Measurements from ENCODE around the gene WASF2. TPM values are rescaled to one million over a fixed set of nuclear protein-coding genes. Genes with fewer than 3 reads are reported as not detected.
A peak's percentile ranks its signal among the peaks of the same experiment; 100 is the strongest.

The WASF2 gene
- total and polyA plus RNA-seq, 2 of the 4 experiments (the other 2 are of a cell fraction) = 7.9 to 45.4 TPM

- TF ChIP-seq POLR2A (IDR thresholded peaks at IDR 0.05; ENCODE audit: low read depth, low read length) = no peak
Observed at GRCh38 chr1:27367160-27367650, 122.8 kb downstream of the WASF2 start (continued).

GRCh38 chr1:27366411-27367159, 123.4 kb downstream of the WASF2 start, which contains the start of gene MAP3K6:
MAP3K6 (minus strand) TSS chr1:27366961; CDS start chr1:27366597, 364 bp downstream.
- Histone ChIP-seq H2AFZ (replicated peaks; ENCODE audit: low read length, poor library complexity) (peak within 1 kb of the TSS; percentile 99), H4K8ac (ENCODE audit: low read depth in 2 of 2, low read length in 2 of 2) (peak within 1 kb of the TSS; percentile 71 to 93), H3K4me1 (ENCODE audit: control insufficient read depth, insufficient read depth, low read length) (peaks cover 11% of the 10 kb centered on the region), H3K4me2 (ENCODE audit: low read depth, low read length) (peak within 1 kb of the TSS; percentile 98), H2AK5ac (ENCODE audit: low read depth, low read length) (peak within 1 kb of the TSS; percentile 70), H2BK15ac (ENCODE audit: low read depth, low read length) (no peak within 1 kb of the TSS), H3K79me1 (ENCODE audit: low read depth in 1 of 2, low read length in 2 of 2) (peaks cover 6 to 24% of the 10 kb centered on the region in 2 experiments; a peak in 3 of 4 replicates), H3K9me1 (ENCODE audit: insufficient read depth, low read length) (peaks cover 18% of the 10 kb centered on the region), H4K20me1 (ENCODE audit: insufficient read depth, low read length) (peaks cover 2% of the 10 kb centered on the region; the same call in 1 of the 2 replicates), H3K27ac (ENCODE audit: insufficient read depth, low read length) (peak within 1 kb of the TSS; percentile 94), H3K9ac (ENCODE audit: low read depth, low read length) (peak within 1 kb of the TSS; percentile 93), H2BK120ac (ENCODE audit: low read depth, low read length) (peak within 1 kb of the TSS; percentile 54), H3K18ac (ENCODE audit: low read depth, low read length) (peak within 1 kb of the TSS; percentile 55), H3K4ac (ENCODE audit: low read depth, low read length) (peak within 1 kb of the TSS; percentile 91), H3K9me3 (ENCODE audit: control insufficient read depth, insufficient read depth, low read length) (no peaks in the 10 kb centered on the region), H3K27me3 (ENCODE audit: control insufficient read depth, insufficient read depth, low read length) (no peaks in the 10 kb centered on the region), H3K14ac (replicated peaks; ENCODE audit: low read depth, low read length) (peak within 1 kb of the TSS; percentile 91), H4K5ac (ENCODE audit: low read depth, low read length) (peak within 1 kb of the TSS; percentile 78; the same call in 1 of the 2 replicates), H2BK20ac (ENCODE audit: low read depth, low read length) (no peak within 1 kb of the TSS), H3K4me3 (ENCODE audit: insufficient read depth, low read depth, low read length) (peak within 1 kb of the TSS; percentile 77), H2AK9ac (replicated peaks; ENCODE audit: low read depth, low read length, poor library complexity) (peak within 1 kb of the TSS; percentile 91), H2BK5ac (ENCODE audit: low read depth, low read length, poor library complexity, severe bottlenecking) (peak within 1 kb of the TSS; percentile 84), H3K23ac (ENCODE audit: low read depth, low read length) (peak within 1 kb of the TSS; percentile 86), H3K56ac (ENCODE audit: extremely low read depth, insufficient read depth, low read length) (peak within 1 kb of the TSS; percentile 95), H4K91ac (ENCODE audit: insufficient read depth, low read depth, low read length) (peak within 1 kb of the TSS; percentile 79), H3K36me3 (ENCODE audit: control insufficient read depth, insufficient read depth, low read length) (peaks cover 22% of the 10 kb centered on the region)
- CTCF ChIA-PET = interaction anchor here (0.8 to 2.3 kb wide), 9 partner anchors 11 to 70 kb away, joined by 3 to 9 read pairs (median 5); no protein-coding TSS in a partner anchor
- peak; percentile 71 for ATAC-seq (ENCODE audit: low read depth)
- in situ Hi-C loops (cut with MboI; ENCODE audit: low sequenced_read_pairs) = no loop called here
- no TSS peak for BruUV-seq (replicated peaks)
- dilution Hi-C loops (cut with HindIII; ENCODE audit: low sequenced_read_pairs, unreplicated experiment) = no loop called here
- intact Hi-C loops (cut with micrococcal nuclease) = loop anchor here (2.0 kb wide), 1 partner anchor 66 kb away; no protein-coding TSS in a partner anchor
- POLR2A ChIA-PET (ENCODE audit: unreplicated experiment) = interaction anchor here (0.5 to 0.8 kb wide), 2 partner anchors 44 to 313 kb away, joined by 3 to 5 read pairs; partner anchors contain the start of gene TMEM222
- peak; percentile 84; the same call in 1 of the 2 replicates for TF ChIP-seq MAZ (IDR thresholded peaks at IDR 0.05; ENCODE audit: borderline replicate concordance, low read depth, low read length)
- no peak; the same call in 1 of the 2 replicates for TF ChIP-seq POLR2A (IDR thresholded peaks at IDR 0.05; ENCODE audit: low read depth, low read length)
- peak; percentile 54; the same call in 1 of the 2 replicates for TF ChIP-seq MXI1 (IDR thresholded peaks at IDR 0.05; ENCODE audit: borderline replicate concordance, low read depth, low read length)
- TF ChIP-seq CEBPB (IDR thresholded peaks at IDR 0.05; ENCODE audit: low read depth, low read length) = no peak
- TF ChIP-seq USF2 (IDR thresholded peaks at IDR 0.05; ENCODE audit: low read depth, low read length) = no peak
- no peak for TF ChIP-seq MAFK (IDR thresholded peaks at IDR 0.05; ENCODE audit: low read depth, low read length)
- no peak for TF ChIP-seq RFX5 (IDR thresholded peaks at IDR 0.05; ENCODE audit: low read depth, low read length)
- no peak for TF ChIP-seq NFE2L2 (IDR thresholded peaks at IDR 0.05; ENCODE audit: low read depth, low read length)
- TF ChIP-seq CTCF (conservative IDR thresholded peaks at IDR 0.05; ENCODE audit: low read depth, low read length) = peak; percentile 67
- no peak for TF ChIP-seq SMC3 (IDR thresholded peaks at IDR 0.05; ENCODE audit: low read depth, low read length)
- TF ChIP-seq BHLHE40 (IDR thresholded peaks at IDR 0.05; ENCODE audit: low read depth, low read length) = no peak
- TF ChIP-seq CHD1 (IDR thresholded peaks at IDR 0.05; ENCODE audit: low read depth, low read length) = no peak
- 0% methylated on average over 23 of the region's 67 CpGs; no CpG with 5 or more reads in 1 of the 2 experiments for WGBS, 2 experiments (ENCODE audit: extremely low coverage in 2 of 2, insufficient read length in 1 of 2)
- DNase-seq = peak; percentile 59
